Sigmoid colon (tissue), 3 donors: ENCODE data around the gene SFMBT2.

ENCODE experiments used
- POLR2A ChIP-seq, 2 donors: fragments of 450-650 bp; IDR thresholded peaks; one replicate each; pipeline ENCODE4 v1.6.1; 2016; ENCODE audit warnings: antibody characterized with exemption in 2 of 2, mild to moderate bottlenecking in 2 of 2, moderate library complexity in 2 of 2
- TF ChIP-seq, protein P1 (sequence below), 4 experiments: fragments of 450-650 bp in 3 of 4; fragments of 200-600 bp in 1 of 4; IDR thresholded peaks; one replicate each; pipeline ENCODE4 v1.5.1; 2016 to 2019; ENCODE audit warnings: antibody characterized with exemption in 4 of 4, mild to moderate bottlenecking in 3 of 4, moderate library complexity in 2 of 4

DNA sequence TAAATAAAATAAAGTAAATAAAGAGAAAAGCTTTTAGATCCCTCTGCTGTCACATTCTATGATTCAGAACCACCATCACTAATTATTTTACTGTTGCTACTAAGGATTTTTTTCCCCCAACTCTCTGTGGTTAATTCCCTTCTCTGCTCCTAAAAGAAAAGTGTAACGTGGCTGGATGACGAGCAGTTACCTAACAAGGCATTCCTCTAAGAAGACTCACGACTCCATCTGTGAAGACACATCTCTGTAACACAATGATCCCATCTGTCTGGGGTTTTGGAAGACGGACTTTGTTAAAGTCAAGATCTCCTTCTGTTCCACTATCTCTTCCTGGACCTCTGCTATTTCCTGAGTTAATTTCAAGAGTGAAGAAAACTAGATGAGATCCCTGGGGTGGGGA lies 179.9 kb downstream of the SFMBT2 start:
- TF ChIP-seq, protein P1, sequence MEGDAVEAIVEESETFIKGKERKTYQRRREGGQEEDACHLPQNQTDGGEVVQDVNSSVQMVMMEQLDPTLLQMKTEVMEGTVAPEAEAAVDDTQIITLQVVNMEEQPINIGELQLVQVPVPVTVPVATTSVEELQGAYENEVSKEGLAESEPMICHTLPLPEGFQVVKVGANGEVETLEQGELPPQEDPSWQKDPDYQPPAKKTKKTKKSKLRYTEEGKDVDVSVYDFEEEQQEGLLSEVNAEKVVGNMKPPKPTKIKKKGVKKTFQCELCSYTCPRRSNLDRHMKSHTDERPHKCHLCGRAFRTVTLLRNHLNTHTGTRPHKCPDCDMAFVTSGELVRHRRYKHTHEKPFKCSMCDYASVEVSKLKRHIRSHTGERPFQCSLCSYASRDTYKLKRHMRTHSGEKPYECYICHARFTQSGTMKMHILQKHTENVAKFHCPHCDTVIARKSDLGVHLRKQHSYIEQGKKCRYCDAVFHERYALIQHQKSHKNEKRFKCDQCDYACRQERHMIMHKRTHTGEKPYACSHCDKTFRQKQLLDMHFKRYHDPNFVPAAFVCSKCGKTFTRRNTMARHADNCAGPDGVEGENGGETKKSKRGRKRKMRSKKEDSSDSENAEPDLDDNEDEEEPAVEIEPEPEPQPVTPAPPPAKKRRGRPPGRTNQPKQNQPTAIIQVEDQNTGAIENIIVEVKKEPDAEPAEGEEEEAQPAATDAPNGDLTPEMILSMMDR (IDR thresholded peaks at IDR 0.05): no peak
- TF ChIP-seq POLR2A (IDR thresholded peaks at IDR 0.05): no peak
